Suprapubic skin (tissue), 3 donors: ENCODE data around the gene UPF3A.

Experiments used
- POLR2A ChIP-seq, 2 donors: fragments of 450-650 bp; IDR thresholded peaks; one replicate each; pipeline ENCODE4 v1.6.1; 2017; ENCODE audit warnings: antibody characterized with exemption in 2 of 2, mild to moderate bottlenecking in 2 of 2, moderate library complexity in 2 of 2
- TF ChIP-seq, protein P1 (sequence below), 2 donors: fragments of 200-600 bp in 1 of 2; fragments of 450-650 bp in 1 of 2; sonication (generic) in 1 of 2; IDR thresholded peaks; one replicate each; pipeline ENCODE4 v1.5.1; 2016 to 2019; ENCODE audit warnings: antibody characterized with exemption in 2 of 2, mild to moderate bottlenecking in 1 of 2, moderate library complexity in 1 of 2

DNA sequence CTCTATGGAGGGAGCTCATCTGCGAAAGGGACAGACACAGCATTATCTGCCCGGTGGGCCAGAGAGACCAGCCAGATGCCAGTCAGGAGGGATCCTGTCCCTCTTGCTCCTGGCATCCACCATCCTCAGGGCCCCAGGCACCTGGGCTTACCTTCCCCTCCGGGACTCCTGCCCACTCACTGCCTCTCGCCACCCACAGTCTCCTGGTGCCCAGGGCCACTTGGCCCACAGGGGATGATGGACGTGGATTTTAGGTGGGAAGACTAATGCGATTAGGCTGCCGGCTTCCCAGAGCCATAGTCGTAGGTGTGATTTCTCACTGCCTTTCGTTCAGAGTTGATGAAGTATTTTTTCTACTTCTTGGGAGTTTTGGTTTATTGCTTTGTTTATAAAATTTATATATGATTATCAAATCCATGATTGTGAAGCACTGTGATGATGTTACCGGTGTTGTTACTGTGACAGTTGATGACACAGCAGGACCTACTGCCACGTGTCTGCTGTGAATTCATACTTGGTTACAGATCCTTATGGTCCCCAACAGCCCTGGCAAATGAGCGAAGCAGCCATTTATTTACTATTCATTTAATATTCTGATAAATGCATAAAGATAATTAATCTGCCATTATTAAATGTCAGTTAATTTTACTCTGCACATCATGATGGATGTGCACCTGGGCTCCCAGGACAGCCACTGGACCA lies 18.4 kb downstream of the UPF3A start:
- TF ChIP-seq, protein P1, sequence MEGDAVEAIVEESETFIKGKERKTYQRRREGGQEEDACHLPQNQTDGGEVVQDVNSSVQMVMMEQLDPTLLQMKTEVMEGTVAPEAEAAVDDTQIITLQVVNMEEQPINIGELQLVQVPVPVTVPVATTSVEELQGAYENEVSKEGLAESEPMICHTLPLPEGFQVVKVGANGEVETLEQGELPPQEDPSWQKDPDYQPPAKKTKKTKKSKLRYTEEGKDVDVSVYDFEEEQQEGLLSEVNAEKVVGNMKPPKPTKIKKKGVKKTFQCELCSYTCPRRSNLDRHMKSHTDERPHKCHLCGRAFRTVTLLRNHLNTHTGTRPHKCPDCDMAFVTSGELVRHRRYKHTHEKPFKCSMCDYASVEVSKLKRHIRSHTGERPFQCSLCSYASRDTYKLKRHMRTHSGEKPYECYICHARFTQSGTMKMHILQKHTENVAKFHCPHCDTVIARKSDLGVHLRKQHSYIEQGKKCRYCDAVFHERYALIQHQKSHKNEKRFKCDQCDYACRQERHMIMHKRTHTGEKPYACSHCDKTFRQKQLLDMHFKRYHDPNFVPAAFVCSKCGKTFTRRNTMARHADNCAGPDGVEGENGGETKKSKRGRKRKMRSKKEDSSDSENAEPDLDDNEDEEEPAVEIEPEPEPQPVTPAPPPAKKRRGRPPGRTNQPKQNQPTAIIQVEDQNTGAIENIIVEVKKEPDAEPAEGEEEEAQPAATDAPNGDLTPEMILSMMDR (IDR thresholded peaks at IDR 0.05), result no peak
- no peak for TF ChIP-seq POLR2A (IDR thresholded peaks at IDR 0.05)
